Neutrophil (primary cell): Measurements from ENCODE around the gene PRKX.
"Not testable (repeated sequence)": the region's sequence is repeated elsewhere in the genome, so short reads cannot be mapped to it uniquely, and the experiment has no call there.

Source experiments
- H3K27ac ChIP-seq: fragments of 200-600 bp; sonication (generic); 2 replicates; pipeline ENCODE4 v1.5.1; 2016; ENCODE audit warnings: mild to moderate bottlenecking, moderate library complexity
- H3K27me3 ChIP-seq: fragments of 200-600 bp; sonication (generic); 2 replicates; pipeline ENCODE4 v1.6.0; 2016; ENCODE audit warnings: mild to moderate bottlenecking
- H3K36me3 ChIP-seq: fragments of 200-600 bp; sonication (generic); 2 replicates; pipeline ENCODE4 v1.5.1; 2017
- H3K4me1 ChIP-seq, 2 experiments: fragments of 200-600 bp in 1 of 2; sonication (generic) in 1 of 2; 1 replicate in 1 of 2; 2 replicates in 1 of 2; pipeline versions ENCODE4 v1.5.1 to v1.6.1; 2013 to 2016; ENCODE audit warnings: low read depth in 1 of 2, low read length in 1 of 2, mild to moderate bottlenecking in 1 of 2, moderate library complexity in 1 of 2; ENCODE audit not compliant: control insufficient read depth in 1 of 2, insufficient read depth in 1 of 2
- H3K4me3 ChIP-seq, 2 experiments: fragments of 200-600 bp in 1 of 2; sonication (generic) in 1 of 2; 1 replicate in 1 of 2; 2 replicates in 1 of 2; pipeline ENCODE4 v1.5.1; 2013 to 2016; ENCODE audit warnings: low read depth in 1 of 2, low read length in 1 of 2, mild to moderate bottlenecking in 1 of 2, moderate library complexity in 1 of 2
- H3K9me3 ChIP-seq: fragments of 200-600 bp; sonication (generic); 2 replicates; pipeline ENCODE4 v1.5.1; 2016
- TF ChIP-seq, protein P1 (sequence below): fragments of 200-600 bp; sonication (generic); IDR thresholded peaks from 2 replicates; pipeline ENCODE4 v1.5.1; 2016; ENCODE audit warnings: antibody characterized with exemption

Gene PRKX

DNA sequence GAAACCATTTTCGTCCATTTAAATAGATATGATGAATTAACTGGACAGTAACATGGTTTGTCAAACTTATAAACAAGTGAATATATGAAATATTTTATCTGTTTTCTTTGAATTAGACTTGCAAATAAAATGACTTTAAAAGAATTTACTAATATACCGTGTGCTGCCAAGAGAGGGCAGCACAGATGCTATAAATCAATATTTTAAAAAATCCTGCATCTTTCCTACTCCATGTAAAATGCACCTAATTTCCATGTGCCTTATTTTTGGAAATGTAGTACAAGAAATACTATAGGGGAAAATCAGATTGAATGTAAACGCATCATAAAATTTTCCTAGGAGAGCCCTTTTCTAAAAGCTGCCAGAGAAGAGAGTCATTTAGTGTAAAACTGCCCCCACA, 62.2 kb downstream of the PRKX start:
- no peak overlapping the region for H3K27ac ChIP-seq
- H3K4me3 ChIP-seq = no peak overlapping the region
- no peaks in the 10 kb centered on the region for H3K4me1 ChIP-seq
- H3K9me3 ChIP-seq = no peaks in the 10 kb centered on the region
- H3K36me3 ChIP-seq = no peaks in the 10 kb centered on the region
- TF ChIP-seq, protein P1, sequence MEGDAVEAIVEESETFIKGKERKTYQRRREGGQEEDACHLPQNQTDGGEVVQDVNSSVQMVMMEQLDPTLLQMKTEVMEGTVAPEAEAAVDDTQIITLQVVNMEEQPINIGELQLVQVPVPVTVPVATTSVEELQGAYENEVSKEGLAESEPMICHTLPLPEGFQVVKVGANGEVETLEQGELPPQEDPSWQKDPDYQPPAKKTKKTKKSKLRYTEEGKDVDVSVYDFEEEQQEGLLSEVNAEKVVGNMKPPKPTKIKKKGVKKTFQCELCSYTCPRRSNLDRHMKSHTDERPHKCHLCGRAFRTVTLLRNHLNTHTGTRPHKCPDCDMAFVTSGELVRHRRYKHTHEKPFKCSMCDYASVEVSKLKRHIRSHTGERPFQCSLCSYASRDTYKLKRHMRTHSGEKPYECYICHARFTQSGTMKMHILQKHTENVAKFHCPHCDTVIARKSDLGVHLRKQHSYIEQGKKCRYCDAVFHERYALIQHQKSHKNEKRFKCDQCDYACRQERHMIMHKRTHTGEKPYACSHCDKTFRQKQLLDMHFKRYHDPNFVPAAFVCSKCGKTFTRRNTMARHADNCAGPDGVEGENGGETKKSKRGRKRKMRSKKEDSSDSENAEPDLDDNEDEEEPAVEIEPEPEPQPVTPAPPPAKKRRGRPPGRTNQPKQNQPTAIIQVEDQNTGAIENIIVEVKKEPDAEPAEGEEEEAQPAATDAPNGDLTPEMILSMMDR = no peak
- no peaks in the 10 kb centered on the region for H3K27me3 ChIP-seq

GRCh38 chrX:3648084-3648483, 65.4 kb downstream of the PRKX start:
- no peaks in the 10 kb centered on the region for H3K27me3 ChIP-seq

DNA sequence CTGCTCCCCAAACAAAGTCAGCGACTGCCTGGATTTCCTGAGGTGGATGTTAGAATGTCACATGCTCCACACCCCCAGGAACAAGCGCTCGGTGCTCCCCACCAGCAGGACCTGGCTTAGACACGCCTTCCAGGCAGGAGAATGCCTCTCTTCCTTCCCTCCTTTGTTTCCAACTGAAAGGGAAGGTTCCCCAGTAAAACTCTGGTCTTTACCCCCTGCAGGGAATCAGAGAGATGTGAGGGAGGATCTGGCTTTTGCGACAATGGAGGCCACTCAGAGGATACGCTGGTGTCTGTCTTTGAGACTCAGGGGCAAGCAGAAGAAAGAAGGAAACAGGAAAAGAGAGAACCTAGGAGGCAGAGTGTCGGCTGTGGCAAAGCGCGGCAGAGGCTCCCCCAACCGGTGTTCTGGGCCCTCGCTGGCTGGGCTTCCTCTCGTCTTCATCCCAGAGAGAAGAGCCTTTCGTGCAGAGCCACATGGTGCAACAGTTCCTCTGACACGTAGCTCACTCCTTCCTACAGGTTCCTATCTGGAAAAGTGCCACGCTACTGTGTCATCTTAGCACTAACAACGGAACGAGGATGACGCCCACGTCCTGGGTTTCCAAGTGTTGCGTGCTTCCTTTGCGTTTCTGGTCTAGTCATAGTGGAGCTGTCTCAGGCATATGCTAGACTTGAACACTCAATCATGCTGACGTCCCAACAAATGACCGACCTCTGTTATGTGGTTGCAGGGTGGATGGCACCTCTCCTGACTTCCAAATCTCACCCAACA, 73.4 kb downstream of the PRKX start:
- H3K27me3 ChIP-seq, H3K9me3 ChIP-seq, H3K4me3 ChIP-seq, H3K36me3 ChIP-seq, H3K27ac ChIP-seq, H3K4me1 ChIP-seq: not testable (repeated sequence)

More at GRCh38 chrX:3648084-3648483, 65.4 kb downstream of the PRKX start:
- TF ChIP-seq, protein P1 = no peak
- no peaks in the 10 kb centered on the region for H3K9me3 ChIP-seq
- H3K4me1 ChIP-seq = no peaks in the 10 kb centered on the region
- H3K4me3 ChIP-seq = no peak overlapping the region
- H3K27ac ChIP-seq = no peak overlapping the region
- H3K36me3 ChIP-seq = no peaks in the 10 kb centered on the region

GRCh38 chrX:3639236-3639635, 74.2 kb downstream of the PRKX start:
- TF ChIP-seq, protein P1 = no peak
- Histone ChIP-seq H3K27me3 (no peaks in the 10 kb centered on the region), H3K36me3 (no peaks in the 10 kb centered on the region), H3K27ac (no peak overlapping the region), H3K4me3 (no peak overlapping the region), H3K9me3 (no peaks in the 10 kb centered on the region), H3K4me1 (no peaks in the 10 kb centered on the region)

DNA sequence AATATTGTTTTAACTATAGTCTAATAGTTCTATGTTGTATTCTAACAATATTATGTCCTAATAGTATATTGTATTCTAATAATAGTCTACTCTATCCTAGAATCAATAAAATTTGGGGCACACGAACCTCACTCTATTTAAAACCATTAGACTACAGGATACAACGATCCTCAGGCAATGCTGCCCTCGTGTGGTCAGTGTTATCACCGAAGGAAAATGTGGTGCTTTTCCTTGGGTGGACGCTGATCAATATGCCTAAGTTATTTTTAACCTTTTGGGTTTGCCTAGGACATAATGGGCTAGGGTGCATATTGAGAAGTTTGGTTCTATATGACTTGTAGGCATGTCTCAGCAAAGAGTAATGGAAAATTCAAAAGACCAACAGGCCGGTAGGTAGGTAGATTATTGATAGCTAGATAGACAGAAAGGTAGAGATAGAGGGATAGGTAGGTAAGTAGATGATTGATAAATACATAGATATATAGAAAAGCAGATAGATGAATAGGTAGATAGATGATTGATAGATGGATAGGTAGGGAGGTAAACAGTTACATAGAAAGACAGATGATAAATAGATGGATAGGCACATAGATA, 75.1 kb downstream of the PRKX start:
- H3K27me3 ChIP-seq = no peaks in the 10 kb centered on the region
- H3K4me3 ChIP-seq = no peak overlapping the region
- H3K36me3 ChIP-seq = no peaks in the 10 kb centered on the region
- H3K27ac ChIP-seq = no peak overlapping the region
- TF ChIP-seq, protein P1 = no peak
- H3K4me1 ChIP-seq = no peaks in the 10 kb centered on the region
- no peaks in the 10 kb centered on the region for H3K9me3 ChIP-seq

DNA sequence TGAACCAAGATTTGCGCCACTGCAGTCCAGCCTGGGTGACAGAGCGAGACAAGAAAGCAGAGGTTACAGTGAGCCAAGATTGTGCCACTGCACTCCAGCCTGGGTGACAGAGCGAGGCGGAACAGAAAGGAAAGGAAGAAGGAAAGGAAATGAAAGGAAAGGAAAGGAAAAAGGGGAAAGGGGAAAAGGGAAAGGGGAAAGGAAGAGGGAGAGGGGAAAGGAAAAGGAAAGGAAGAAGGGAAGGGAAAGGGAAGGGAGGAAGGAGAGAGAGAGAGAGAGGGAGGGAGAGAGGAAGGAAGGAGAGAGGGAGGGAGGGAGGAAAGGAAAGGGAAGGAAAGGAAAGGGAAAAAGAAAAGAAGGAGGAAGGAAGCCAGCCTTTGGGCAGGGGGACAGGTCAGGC, 76.6 kb downstream of the PRKX start:
- Histone ChIP-seq H3K4me3 (no peak overlapping the region), H3K36me3 (no peaks in the 10 kb centered on the region)
- TF ChIP-seq, protein P1 = no peak

More for the DNA sequence above, 76.6 kb downstream of the PRKX start:
- Histone ChIP-seq H3K27ac (no peak overlapping the region), H3K9me3 (no peaks in the 10 kb centered on the region), H3K4me1 (no peaks in the 10 kb centered on the region), H3K27me3 (no peaks in the 10 kb centered on the region)
